Central memory CD4-positive, alpha-beta T cell (primary cell): Measurements from ENCODE around the gene USP21.

ENCODE experiments used
- DNase-seq: peaks from one replicate; pipeline ENCODE4 v3.0.0; 2022

The USP21 gene

GRCh38 chr1:161172349-161172748, 13.0 kb downstream of the USP21 start:
- no peak for DNase-seq

DNA sequence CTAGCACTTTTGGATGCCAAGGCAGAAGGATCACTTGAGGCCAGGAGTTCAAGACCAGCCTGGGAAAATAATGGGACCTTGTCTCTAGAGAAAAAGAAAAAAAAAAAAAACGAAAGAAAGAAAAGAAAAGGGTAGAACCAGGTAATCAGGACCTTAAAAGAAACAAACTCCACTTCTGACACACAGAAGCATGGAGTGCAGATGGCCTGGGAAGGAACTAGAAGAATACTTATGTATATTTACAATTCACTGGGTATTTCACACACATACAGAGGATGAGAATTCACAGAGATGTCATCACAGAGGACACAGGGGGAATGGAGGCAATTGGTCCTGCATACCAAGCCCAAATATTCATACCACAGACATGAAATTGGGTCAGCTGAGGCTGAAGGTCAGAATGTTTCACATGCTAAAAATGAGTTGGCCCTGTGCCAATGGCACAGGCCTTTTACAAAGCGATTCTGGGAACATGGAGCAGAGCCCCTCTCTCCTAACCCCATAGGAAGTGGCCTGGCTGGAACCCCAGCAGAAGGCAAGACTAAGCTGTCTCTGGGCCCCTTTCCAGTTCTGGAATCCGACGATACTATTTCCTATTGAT, 13.6 kb downstream of the USP21 start:
- no peak for DNase-seq

DNA sequence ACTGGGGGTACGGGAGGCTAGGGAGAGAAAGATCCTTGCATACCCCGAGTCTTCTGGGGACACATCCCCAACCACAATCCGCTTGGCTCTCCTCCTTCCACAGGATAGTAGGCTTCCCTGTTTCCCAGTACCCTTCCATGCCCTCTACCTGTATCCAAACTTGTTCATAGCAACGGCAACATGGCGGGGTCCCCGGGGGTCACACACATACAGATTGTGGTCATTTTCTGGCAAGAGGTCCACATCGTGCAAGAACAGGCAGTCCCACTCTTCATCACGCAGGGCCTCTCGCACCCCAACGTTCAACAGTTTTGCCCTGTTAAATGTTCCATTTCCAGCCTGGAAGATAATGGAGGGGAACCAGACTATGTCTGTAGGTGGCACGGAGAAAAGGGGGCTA, 14.4 kb downstream of the USP21 start:
- DNase-seq = no peak

GRCh38 chr1:161174911-161175310, 15.6 kb downstream of the USP21 start:
- no peak for DNase-seq

GRCh38 chr1:161175771-161176453, 16.6 kb downstream of the USP21 start:
- DNase-seq = no peak

- DNase-seq = no peak
Observed at GRCh38 chr1:161176468-161177111, 17.3 kb downstream of the USP21 start.

- peak; percentile 88 for DNase-seq
Observed at GRCh38 chr1:161177112-161177935, 18.0 kb downstream of the USP21 start, which contains the start of gene B4GALT3. B4GALT3 (minus strand) TSS chr1:161177507; CDS start chr1:161176060, 1,447 bp downstream.

GRCh38 chr1:161177936-161178244, 18.6 kb downstream of the USP21 start:
- DNase-seq = no peak

DNA sequence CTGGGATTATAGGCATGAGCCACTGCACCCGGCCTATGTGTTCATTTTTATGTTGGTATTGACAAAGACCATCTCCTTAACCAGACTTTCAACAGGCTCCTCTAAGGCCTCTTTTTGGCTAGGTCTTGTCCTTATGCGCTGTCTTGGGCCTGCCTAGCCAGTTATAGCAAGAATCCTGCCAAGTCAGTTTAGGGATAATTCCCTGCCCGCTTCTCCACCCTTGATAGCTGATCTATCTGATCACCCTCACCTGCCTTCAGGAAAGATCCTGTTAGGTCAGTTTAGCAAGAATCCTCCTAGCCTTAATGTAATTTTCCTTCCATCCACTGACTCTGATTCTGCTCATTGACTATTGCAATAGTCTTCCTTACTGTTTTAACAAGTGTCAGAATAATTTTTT, 20.4 kb downstream of the USP21 start:
- no peak for DNase-seq

DNA sequence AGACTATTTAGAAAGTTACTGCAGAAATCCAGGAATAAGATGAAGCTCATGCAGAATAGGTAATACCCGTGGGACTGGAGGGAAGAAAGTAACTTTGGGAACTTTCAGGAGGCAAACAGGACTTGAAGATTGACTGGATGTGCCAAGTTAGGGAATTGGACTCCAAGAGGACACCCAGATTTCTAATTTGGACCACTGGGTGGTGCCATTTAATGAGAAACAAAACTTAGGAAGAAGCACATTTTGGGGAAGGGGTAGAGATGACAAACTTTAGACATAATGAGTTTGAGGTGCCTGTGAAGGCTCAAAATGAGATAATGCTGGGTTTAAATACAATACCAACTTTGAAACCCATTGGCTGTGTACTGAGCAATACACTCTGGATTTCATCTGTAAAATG, 21.3 kb downstream of the USP21 start:
- DNase-seq = no peak

GRCh38 chr1:161182214-161182613, 22.9 kb downstream of the USP21 start:
- peak; percentile 64 for DNase-seq

DNA sequence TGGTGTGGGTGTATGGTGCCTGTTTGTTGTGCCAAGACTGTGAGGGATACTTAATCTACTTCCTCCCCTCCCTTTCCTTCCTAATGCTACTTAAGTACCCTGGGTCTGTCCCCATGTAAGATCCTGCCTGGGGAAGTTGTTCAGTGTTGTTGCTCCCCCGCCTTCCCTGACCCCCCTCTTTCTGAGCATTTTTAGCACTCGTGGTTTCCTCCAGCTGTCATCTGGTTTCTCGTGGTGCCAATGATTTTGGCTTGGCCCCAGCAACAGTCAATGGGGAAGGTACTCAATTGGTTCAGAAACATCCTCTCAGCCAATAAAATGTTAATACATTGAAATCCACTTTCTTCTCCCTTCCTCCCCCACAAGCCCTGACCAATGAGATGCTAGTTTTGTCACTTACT, 26.0 kb downstream of the USP21 start:
- peak; percentile 85 for DNase-seq

- DNase-seq = no peak
Observed at GRCh38 chr1:161185732-161186311, 26.5 kb downstream of the USP21 start.

- no peak for DNase-seq
Observed at GRCh38 chr1:161187311-161187710, 28.0 kb downstream of the USP21 start.

GRCh38 chr1:161188381-161188780, 29.1 kb downstream of the USP21 start:
- DNase-seq = no peak

DNA sequence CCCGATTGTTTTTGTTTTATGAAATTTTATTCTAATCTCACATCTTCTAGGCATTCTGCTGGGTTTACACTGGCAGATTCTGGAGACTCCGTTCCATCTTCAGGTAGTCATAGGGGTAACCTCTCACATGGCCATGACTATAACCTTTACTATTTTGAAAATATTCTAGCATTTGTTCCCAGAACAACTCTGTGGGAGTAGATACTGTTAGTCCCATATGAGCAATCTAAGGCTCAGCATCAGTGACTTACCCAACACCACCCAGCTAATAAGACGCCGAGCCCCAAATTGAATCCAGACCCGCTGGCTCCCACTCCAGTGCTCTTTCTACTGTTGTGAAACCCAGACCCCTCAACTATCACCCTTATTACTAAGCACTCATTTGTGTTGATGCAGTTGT, 29.7 kb downstream of the USP21 start:
- no peak for DNase-seq

- DNase-seq = no peak
Observed at GRCh38 chr1:161190962-161191521, 31.7 kb downstream of the USP21 start.

DNA sequence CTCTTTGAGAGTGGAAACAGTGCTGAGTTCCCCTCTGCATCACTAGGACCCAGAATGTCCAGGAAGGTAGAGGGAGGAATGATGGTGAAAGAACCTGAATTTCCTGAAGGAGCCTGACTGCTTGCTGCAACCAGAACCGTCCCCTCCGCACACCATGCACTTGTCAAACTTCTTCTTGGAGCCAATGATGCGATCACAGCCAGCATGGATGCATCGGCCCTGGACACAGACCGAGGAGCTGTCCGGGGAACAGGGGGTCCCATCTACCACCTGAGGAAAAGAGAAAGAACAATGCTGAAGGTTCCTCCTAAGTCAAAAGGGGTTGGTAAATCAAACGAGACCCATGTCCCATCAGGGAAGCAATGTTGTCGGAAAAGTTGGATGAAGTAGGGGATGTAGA, 32.7 kb downstream of the USP21 start:
- DNase-seq = no peak

GRCh38 chr1:161192476-161193465, 33.5 kb downstream of the USP21 start:
- DNase-seq = peak; percentile 67

GRCh38 chr1:161193561-161194235, 34.4 kb downstream of the USP21 start:
- DNase-seq = no peak

- DNase-seq = no peak
Observed at GRCh38 chr1:161195171-161195570, 35.9 kb downstream of the USP21 start.
